GM19455 (cell line): Measurements from ENCODE around the gene GIMAP8.
"Not testable (repeated sequence)": the region's sequence is repeated elsewhere in the genome, so short reads cannot be mapped to it uniquely, and the experiment has no call there.

Experiments used
- ATAC-seq: cut with Tn5 transposase; IDR thresholded peaks from one replicate; pipeline ENCODE4 v1.9.1; 2021; ENCODE audit not compliant: unreplicated experiment

Gene GIMAP8

GRCh38 chr7:150461520-150461919 is 11.1 kb downstream of the GIMAP8 start:
- ATAC-seq: no peak

- no peak for ATAC-seq
These were observed 12.0 kb downstream of the GIMAP8 start for GRCh38 chr7:150462413-150462812.

DNA sequence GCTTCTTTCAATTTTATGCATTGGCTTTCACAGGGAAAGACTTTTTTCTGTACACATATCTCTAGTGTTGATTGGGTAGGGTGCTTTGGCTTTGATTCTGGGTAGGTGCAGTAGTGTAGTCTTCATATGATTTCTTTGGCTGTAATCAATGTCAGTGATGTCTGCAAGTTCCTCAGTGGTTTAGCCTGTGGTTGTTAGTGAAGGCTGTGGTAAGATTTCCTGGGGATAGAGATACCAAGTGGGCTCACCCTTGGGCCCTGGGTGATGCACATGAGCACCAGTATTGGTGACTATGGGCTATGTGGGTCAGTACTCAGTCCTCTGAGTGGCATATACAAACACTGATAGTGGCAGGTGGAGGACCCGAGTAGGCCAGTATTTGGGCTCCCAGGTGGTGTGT is 13.0 kb downstream of the GIMAP8 start:
- ATAC-seq: no peak

DNA sequence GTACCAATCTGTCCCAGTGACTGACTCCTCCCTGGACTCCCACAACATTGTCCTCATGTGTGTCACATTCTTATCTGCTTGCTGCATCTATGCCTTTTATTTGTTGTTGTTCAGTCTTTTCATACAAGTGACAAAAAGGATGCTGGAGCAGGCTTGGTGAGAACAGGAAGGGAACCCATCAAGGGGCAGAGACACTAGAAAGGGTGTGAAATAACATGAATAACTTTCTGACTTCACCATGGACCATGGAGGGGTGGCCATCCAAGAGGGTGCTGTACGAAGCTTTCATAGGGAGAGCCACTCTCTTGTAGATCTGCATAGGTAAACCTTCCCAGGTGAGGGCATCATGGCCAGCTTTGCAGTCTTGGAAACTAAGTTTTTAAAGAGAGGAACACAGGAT is 14.5 kb downstream of the GIMAP8 start:
- no peak for ATAC-seq

DNA sequence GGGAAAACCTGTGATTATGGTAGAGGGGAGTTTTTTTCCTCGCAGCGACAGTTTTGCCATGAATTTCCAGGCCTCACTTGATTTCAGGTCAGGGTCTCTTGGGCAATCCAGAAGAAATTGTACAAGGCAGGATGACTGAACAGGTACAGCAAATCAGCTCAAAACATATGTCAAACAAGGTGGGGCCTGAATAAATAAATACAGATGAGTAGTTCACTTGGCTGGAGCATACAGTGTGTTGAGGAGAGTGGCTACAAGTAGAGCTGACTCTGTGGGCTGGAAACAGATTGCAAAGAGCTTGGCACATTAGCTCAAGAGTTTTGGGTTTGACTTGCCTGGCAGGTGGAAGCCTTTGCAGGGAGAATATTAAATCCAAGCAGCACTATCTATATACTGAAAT is 15.0 kb downstream of the GIMAP8 start:
- ATAC-seq: no peak

GRCh38 chr7:150466477-150466876 is 16.0 kb downstream of the GIMAP8 start:
- ATAC-seq: no peak

DNA sequence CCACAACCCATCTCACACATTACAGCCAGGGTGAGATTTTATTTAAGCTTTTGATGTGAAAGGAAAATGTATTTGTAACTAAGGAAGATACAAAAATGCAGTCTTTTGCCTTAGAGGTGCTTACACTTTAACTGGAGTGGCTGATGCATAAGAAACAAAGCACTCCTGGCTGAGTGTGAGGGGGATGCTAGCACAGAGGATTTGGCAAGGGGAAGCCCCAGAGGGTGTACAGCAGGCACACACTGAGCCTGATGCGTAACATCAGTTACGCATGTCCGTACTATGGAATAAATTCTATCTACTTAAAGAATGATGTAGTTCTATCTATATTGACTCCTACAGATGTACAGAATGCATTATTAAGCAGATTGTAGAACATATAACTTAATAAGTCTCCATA is 17.8 kb downstream of the GIMAP8 start:
- ATAC-seq: no peak

DNA sequence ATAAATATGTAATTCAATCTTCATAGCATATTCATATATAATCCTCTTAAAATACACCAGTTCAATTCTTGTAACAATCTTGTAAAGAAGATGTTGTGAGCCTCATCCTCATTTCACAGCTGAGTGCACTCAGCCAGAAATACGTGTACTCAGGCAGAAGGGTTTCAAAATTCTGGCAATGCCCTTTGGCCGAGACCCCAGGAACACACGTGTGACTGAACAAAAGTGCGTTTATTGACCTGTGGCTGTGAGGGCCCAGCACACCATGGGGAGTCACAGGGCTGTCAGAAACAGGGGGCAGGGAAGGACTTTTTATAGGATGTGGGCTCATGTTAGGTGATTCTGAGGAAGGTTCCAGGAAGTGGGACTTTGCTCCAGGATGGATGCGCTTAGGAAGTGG is 21.5 kb downstream of the GIMAP8 start:
- no peak for ATAC-seq

- no peak for ATAC-seq
These were observed 23.5 kb downstream of the GIMAP8 start for GRCh38 chr7:150473902-150474301.

DNA sequence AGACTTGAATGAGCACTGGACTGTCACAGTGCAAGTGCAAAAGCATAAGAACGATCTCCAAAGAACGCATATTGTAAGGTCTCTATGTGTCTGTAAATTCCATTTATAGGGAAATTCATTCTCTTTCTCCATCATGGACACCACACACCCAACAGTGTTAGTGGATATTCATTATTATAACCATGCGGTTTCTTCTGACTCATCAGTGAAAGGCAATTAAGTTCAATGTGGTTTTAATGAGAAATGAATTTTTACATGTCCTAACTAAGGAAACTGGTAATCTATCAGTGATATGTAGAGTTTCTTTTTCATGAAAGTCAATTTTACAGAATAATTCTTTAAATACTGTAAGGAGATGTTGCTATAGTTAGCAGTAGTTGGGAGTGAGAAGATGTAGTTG is 25.9 kb downstream of the GIMAP8 start:
- ATAC-seq: no peak

GRCh38 chr7:150476819-150477631 is 26.6 kb downstream of the GIMAP8 start:
- ATAC-seq: no peak

DNA sequence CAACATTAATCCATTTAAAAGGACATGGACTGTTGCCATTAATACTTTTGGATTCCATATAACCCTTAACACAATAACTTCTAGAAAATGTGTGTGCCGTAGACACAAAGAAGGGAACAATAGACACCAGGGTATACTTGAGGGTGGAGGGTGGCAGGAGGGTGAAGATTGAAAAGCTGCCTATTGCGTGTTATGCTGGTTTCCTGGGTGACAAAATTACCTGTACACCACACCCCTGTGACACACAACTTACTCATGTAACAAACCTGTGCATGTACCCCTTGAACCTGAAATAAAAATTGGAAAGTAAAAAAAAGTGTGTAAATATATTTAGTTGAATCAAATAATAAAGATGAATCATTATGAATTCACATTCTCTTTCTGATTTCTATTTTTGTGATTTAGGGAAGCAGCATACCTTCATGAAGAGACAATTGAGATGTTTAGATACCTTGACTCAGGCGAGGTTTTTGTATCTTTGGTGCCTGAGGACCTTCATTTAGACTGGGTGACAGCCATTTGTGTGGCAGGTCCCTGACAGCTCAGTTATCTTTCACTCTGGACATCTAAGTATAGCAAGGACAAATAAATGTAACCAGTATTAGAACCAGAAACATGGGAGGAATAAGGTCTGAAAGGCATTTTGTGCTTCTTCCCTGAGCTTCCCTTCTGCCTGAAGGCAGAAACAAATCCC is 28.7 kb downstream of the GIMAP8 start:
- ATAC-seq: no peak

DNA sequence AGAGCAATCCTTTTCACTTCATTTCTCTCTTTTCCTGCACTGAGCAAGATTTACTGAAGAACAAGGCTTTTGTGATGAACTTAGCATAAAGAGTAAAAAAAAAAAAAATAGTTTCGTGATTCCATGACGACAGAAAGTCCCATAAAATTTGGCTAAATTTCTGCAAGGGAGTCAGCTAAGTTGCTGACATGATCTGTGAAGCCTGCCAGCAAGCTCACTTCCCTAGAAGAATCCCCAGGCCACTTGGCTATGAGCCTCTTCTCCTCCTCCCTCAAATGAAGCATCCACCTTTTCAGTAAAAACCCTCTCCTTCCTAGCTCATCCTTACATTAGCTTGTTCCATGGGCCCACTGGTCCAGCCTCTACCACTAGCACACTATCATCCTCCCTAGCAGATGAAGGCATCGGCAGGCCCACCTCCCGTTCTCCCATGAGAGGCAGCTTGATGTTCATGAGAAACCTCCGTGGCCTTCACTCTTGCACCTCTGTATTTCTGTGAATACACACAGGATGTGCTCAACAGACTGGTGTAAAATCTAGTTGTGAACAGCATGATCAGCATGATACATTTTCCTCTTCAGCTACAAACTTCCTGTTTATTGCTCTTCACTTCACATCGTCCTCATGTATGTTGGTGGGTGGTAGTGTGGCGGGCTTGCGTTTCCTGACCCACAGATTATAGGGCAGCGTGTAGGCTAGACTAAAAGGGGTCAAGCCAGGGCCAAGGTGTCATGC is 30.9 kb downstream of the GIMAP8 start:
- ATAC-seq: no peak

- ATAC-seq: no peak
These were observed 31.5 kb downstream of the GIMAP8 start for GRCh38 chr7:150481922-150482321.

- not testable (repeated sequence) for ATAC-seq
These were observed 33.1 kb downstream of the GIMAP8 start for GRCh38 chr7:150483514-150483913.

DNA sequence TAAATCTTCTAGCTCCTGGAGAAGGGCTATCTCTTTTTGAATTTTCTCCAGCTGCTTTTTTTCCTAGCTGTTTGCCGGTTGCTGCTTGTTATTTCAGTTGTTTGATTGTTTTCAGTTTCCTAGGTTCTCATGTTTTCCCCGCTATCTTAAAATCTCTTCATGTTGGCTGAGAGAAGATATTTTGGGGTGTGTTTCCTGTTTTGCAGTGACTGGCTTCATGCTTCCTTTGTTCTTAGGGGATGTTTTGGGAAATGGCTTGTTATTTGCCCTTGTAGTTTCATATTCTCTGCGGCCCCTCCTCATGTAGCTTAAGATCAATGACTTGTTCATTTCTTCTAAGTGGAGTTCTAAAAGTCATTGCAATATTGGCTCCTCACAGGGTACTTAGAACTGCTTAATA is 33.6 kb downstream of the GIMAP8 start:
- ATAC-seq: not testable (repeated sequence)

DNA sequence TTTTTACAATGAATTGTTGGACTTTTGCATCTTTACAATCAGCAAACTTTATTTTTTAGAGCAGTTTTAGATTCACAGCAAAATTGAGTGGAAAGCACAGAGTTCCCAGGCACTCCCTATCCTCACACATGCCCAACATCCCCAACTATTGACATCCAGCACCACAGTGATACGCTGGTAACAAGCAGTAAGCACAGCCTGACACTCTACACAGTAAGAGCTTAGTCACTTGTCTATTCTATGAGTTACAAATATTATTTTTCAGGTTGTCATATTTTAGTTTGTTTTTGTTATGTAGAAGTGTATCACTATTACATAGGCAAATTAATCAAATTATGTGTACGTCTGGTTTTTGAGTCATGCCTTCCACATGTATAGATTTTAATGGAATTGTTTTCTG is 37.2 kb downstream of the GIMAP8 start:
- no peak for ATAC-seq

DNA sequence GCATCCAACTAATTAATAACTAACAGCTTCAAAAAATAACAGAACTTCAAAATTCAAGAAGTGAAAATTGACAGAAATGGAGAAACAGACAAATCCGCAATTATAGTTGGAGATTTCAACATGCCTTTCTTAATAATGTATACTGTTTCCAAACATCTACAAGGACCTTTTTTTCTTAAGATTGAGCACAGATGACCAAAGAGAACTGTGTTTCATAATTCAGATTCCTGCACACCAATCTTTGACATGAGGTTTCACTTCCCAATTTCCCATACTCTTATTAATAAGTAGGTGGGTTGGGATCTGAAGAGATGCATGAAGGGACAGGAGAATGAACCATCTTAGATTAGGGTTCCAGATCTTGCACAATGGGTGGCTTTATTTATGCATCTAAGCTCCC is 39.4 kb downstream of the GIMAP8 start:
- no peak for ATAC-seq

GRCh38 chr7:150493442-150493841 is 43.0 kb downstream of the GIMAP8 start:
- ATAC-seq: not testable (repeated sequence)

GRCh38 chr7:150502519-150502918 is 52.1 kb downstream of the GIMAP8 start:
- ATAC-seq: no peak

DNA sequence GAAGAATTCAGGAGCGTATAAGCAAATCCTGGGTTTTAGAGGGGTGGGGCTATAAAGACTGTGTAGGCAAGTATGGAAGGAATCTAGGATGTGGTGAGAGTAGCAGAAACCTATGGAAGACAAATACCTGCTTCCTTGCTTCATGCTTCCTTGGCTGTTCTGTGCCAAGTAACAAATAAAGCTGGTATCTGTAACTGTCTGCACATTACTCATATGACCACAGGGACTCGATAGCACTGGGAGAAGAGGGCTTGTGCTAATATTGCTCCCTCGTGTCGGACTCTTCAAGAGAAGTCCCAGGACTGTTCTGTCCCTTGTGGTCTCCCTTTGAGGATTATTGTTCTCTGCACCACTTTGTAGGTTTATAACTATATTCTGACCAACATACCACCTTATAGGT is 52.7 kb downstream of the GIMAP8 start:
- no peak for ATAC-seq

DNA sequence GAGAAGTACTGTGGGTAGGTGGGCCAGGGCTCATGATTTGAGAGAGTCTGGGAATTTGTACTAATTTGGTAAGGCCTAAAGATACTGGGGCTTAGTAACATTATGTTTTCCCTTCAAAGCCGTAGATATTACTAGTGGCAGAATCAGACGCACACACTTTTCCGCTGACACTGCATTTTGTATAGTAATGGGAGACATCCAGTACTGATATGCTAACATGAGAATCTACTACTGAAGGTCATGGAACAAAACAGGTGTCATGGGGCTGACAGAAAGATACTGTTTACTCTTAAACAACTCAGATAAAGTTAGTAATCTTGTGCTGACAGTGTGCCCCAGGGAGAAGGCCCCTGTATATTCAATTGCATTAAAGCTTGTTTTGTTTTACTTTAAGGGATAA is 53.2 kb downstream of the GIMAP8 start:
- no peak for ATAC-seq
